GM21737 (cell line): Measurements from ENCODE around the gene WDCP.
"Not testable (repeated sequence)": the region's sequence is repeated elsewhere in the genome, so short reads cannot be mapped to it uniquely, and the experiment has no call there.

Source experiments
- ATAC-seq: cut with Tn5 transposase; IDR thresholded peaks from one replicate; pipeline ENCODE4 v1.9.1; 2021; ENCODE audit warnings: mild to moderate bottlenecking, moderate library complexity; ENCODE audit not compliant: unreplicated experiment

Gene WDCP

GRCh38 chr2:24022975-24023575 is 24.1 kb downstream of the WDCP start:
- no peak for ATAC-seq

DNA sequence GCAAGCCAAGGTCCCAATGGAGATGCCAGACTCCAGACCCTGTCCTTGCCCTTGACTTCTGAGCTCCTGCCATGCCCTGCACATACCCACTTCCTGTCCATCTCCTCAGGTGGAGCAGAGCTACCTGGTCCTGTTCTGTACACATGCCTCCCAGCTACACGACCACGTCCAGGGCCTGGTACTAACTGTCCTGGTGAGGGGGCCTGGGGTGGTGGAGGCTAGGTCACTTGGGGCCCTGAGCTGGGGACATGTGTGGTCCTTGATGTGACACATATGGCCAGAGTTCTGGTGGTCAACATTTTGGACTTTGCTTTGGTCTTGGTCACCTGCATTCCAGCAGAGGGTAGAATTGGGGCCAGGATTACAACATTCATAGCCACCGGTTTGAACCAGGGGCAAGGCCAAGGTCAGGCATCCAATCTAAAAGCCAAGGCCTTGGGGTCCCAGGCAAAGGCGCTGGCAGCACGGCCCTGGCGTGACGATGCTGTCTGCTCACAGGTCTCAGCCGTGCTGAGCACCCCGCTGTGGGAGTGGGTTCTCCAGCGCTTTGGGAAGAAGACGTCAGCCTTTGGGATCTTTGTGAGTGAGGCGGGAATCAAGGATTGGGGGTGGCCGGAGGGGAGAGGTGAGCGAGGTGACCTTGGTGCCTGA is 24.7 kb downstream of the WDCP start:
- no peak for ATAC-seq

- no peak for ATAC-seq
Measured at GRCh38 chr2:24021122-24021998, 25.8 kb downstream of the WDCP start.

- ATAC-seq, result no peak
Measured at GRCh38 chr2:24020244-24020643, 26.9 kb downstream of the WDCP start.

DNA sequence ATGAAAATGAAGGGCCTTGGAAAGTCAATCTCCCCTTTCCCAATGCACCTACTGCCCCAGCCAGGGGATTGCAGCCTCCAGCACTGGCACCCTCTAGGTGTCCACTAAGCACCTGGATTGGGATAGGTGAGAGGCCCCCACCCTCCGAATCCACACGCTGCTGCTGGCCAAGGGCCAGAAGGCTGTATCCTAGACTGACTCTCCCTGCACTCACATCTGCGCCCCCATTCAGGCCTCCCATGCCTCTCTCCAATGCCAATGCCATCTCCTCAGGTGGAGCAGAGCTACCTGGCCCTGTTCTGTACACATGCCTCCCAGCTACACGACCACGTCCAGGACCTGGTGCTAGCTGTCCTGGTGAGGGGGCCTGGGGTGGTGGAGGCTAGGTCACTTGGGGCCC is 27.5 kb downstream of the WDCP start:
- no peak for ATAC-seq

DNA sequence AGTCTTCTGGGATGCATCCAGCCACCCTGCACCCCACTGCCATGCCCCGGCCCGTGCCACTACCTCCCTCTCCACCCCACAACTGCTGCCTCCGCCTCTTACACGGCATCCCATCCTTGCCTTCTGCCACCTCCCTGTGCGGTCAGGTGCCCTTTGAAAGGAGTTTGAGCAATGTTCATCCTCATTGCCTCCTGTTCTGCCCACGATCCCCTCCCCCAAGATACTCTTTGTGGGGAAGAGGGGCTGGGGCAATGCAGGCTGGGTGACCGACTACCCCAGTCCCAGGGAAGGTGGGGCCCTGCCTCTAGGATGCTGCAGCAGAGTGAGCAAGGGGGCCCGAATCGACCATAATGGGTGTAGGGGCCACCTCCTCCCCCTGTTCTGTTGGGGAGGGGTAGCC is 28.9 kb downstream of the WDCP start:
- no peak for ATAC-seq

DNA sequence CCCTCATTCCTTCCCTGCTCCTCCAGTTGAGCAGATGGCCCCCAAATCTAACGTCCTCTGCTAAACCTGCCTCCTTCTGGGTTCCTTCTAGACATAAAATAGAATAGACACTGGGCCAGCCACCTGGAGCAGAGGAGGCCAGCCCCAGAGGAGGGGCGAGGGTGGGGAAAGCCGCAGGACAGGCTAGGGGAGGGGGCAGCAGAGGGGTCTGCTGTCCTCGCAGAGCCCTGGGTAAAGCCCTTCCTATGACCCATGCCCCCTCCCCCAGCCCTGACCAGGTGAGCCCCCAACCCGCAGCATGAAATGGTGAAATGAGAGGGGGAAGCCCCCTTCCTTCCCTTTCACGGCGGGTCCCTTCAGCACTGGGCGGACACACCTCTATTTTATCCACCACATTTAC is 29.5 kb downstream of the WDCP start:
- ATAC-seq, result no peak

DNA sequence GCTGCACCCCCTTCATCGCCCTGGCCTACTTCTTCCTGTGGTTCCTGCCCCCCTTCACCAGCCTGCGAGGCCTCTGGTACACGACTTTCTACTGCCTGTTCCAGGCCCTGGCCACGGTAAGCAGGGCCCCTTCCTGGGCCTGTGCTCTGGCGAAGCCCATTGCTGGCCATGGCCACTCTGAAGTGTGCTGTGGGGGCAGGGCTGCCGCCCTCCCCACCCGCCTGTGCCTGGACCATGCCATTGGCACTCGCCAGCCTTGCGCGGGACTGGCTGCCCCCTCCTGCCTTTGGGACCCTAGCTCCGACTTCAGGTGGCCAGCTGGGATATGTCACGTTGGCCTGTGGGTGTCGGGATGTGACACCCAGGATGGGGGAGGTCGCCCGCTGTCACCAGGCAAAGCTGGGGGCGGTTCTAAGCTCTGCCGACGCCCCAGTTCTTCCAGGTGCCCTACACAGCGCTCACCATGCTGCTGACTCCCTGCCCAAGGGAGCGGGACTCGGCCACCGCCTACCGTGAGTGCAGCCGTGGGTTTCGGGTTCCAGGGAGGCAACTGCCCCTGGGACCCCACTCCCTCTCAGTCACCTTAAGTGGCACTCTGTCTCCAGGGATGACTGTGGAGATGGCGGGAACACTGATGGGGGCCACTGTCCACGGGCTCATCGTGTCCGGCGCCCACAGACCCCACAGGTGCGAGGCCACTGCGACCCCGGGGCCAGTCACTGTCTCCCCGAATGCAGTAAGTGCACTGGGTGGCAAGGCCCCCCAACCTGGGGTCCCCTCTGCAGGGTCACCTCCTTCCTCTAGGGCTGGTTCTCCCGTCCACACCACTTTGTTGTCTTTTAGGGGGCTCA is 30.1 kb downstream of the WDCP start:
- ATAC-seq, result no peak

DNA sequence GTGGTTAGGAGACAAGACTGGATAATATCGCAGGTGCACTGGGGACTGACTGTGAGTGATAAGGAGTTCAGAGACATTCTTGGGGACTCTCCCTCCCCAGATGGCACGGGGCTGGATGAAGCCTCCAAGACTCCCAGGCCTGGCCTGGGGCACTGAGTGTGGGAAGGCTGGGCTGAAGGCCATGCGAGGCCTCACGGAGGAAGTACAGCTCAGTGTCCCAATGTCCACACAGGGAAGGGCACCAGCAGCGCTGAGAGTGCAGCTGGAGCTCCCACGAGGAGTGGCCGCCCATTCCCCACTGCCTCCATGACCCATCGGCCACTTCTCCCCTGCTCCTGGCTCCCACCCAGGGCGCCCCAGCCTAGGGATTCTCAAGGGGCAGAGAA is 30.8 kb downstream of the WDCP start:
- no peak for ATAC-seq

DNA sequence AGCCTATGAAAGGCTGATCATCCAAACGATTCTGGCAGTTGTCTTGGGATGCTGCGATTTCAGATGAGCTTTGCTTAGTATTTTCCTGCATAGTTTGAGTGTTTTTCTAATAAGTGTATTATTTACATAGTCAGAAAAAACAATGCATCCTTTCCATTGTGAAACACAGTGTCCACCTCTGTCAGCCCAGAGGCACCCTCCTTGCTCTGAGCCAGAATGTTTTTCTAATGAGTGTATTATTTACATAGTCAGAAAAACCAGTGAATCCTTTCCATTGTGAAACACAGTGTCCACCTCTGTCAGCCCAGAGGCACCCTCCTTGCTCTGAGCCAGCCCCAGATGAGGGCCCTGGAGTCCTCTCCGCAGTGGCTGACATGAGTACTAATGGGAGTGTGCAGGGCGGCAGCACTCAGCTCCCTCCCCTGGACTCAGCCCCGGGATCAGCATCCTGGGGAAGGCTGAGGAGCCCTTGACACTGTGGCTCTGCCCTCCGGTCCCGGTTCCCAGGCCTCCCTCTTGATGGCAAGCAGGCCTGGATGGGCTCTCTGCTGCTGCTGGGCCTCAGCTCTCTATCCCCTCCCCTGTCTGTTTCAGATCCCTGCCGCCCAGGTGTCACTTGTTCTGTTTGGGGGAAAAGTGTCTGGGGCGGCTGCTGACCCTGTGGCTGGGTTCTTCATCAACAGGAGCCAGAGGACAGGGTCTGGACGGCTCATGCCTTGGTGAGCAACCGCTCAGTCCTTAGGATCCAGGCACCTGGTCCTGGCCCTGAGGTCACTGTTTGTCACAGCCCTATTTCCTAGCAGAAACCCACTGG is 31.4 kb downstream of the WDCP start:
- no peak for ATAC-seq

DNA sequence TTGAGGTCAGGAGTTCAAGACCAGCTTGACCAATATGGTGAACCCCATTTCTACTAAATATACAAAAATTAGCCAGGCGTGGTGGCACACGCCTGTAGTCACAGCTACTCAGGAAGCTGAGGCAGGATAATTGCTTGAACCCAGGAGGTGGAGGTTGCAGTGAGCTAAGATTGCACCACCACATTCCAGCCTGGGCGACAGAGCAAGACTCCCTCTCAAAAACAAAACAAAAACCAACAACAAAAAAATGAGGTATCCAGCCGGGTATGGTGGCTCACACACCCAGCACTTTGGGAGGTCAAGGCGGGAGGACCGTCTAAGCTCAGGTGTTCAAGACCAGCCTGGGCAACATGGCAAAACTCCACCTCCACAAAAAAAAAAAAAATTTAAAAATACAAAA is 32.3 kb downstream of the WDCP start:
- ATAC-seq, result not testable (repeated sequence)

GRCh38 chr2:24012521-24013188 is 34.5 kb downstream of the WDCP start:
- ATAC-seq, result no peak

GRCh38 chr2:24011250-24012104 is 35.7 kb downstream of the WDCP start:
- no peak for ATAC-seq

DNA sequence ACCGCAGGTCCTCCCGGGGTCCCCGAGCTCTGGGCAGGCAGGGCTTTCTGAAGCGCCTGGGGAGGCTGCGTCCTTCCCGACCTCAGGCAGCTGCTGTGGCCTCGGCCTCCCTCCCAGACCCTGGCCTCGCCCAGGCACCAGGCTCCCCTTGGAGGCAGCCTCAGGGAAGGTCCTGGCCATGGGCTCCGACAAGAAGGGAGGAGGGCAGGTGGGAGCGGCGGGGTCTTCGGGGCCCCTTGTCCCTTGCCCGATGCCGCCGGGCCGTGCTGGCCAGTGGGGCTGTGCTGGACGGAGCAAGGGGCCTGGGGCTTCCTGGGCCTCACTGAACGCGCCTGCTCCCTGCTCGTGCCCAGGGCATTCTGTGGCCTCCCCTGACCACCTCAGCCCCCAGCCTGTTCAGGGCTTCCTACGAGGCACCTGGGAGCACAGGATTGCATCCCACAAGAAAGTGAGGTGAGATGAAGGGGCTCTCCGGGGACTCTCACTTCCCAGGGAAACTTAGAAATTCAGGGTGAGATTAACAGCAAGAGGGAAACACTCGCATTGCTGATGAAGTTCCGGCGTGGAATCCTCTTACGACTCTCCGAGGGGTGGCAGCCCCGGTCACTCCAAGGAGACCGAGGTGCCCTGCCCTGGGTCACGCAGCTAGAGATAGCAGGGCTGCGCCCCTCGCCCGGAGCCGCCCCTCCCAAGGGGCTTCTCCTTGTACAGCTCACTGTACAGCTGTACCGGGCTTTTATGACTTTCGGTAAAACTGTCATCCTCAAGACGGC is 36.5 kb downstream of the WDCP start:
- no peak for ATAC-seq

- no peak for ATAC-seq
Measured at GRCh38 chr2:24009680-24010476, 37.3 kb downstream of the WDCP start, which contains the start of gene MFSD2B. TSS of gene MFSD2B (plus strand) at chr2:24010085. CDS start at chr2:24010097, 12 bp downstream.

DNA sequence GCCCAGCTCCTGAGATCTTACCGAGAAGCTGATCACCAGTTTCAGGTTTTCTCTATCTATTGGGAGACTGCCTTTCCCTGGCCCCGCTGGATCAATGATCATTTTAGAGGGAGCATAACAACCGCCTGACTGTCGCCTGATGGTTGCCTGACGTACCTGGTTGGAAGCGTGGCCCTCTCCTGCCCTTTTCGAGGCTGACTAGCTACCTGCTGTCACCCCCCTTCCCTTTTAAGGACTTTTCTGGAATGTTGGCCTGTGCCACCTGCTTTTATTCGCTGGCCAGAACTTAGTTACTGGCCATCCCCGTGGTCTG is 37.9 kb downstream of the WDCP start:
- ATAC-seq, result no peak

GRCh38 chr2:24008672-24009366 is 38.4 kb downstream of the WDCP start:
- ATAC-seq, result no peak
